22Rv1 (cell line): ENCODE data around the gene TMEM179.

Source experiments
- ZFX ChIP-seq: fragments of 450-650 bp; IDR thresholded peaks from 2 replicates; pipeline ENCODE4 v1.6.1; 2017; ENCODE audit warnings: antibody characterized with exemption, borderline replicate concordance
- TF ChIP-seq, protein P1 (sequence below): fragments of 450-650 bp; IDR thresholded peaks from 2 replicates; pipeline ENCODE4 v1.5.1; 2017; ENCODE audit warnings: mild to moderate bottlenecking

DNA sequence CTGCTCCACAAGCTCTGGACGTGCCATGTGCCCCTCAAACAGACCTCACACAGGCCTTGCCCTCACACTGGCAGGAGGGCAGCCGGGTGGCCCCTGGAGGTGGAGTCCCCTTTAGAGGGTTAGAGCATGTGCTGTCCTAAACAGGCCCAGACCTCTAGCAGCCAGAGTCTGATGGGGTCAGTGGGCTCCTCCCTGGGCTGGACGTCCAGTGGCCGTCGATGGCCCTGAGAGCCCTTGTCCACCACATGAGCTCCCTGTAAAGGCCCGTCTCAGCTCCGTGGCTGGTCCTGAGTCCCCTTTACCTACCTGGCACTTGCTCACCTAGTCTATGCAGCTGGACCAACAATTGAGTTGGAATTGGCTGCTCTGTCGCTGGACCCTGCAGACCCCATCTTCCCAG is 3.8 kb downstream of the TMEM179 start:
- TF ChIP-seq, protein P1, sequence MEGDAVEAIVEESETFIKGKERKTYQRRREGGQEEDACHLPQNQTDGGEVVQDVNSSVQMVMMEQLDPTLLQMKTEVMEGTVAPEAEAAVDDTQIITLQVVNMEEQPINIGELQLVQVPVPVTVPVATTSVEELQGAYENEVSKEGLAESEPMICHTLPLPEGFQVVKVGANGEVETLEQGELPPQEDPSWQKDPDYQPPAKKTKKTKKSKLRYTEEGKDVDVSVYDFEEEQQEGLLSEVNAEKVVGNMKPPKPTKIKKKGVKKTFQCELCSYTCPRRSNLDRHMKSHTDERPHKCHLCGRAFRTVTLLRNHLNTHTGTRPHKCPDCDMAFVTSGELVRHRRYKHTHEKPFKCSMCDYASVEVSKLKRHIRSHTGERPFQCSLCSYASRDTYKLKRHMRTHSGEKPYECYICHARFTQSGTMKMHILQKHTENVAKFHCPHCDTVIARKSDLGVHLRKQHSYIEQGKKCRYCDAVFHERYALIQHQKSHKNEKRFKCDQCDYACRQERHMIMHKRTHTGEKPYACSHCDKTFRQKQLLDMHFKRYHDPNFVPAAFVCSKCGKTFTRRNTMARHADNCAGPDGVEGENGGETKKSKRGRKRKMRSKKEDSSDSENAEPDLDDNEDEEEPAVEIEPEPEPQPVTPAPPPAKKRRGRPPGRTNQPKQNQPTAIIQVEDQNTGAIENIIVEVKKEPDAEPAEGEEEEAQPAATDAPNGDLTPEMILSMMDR, result no peak
- TF ChIP-seq ZFX, result no peak
